PC-3 (cell line): ENCODE measurements around the gene CHID1. TPM values are rescaled to one million over a fixed set of nuclear protein-coding genes. Genes with fewer than 3 reads are reported as not detected.

Experiments
- ATAC-seq: fragments of 200-7000 bp; cut with Tn5 transposase; 2 replicates; pipeline ENCODE4 v1.9.1; 2020; ENCODE audit warnings: mild to moderate bottlenecking, moderate library complexity
- BruUV-seq: library from RNA; stranded (reverse); fragments of 400-500 nt; replicated peaks from 2 replicates; lab custom pipeline; 2021; lab: Mats Ljungman, UMichigan
- CTCF ChIA-PET: fragments of 300-600 bp; sonication (Branson Sonifier 250); formaldehyde crosslinking; loops from one replicate; lab custom pipeline; 2022; ENCODE audit warnings: antibody characterized with exemption; lab: Charles Lee
- POLR2A ChIA-PET: fragments of 300-600 bp; sonication (Branson Sonifier 250); formaldehyde crosslinking; loops from one replicate; lab custom pipeline; 2022; ENCODE audit warnings: antibody characterized with exemption; ENCODE audit not compliant: unreplicated experiment; lab: Charles Lee
- DNase-seq: peaks from one replicate; pipeline ENCODE4 v3.0.0-alpha.2; 2015
- H2AFZ ChIP-seq: fragments of 300-600 bp; sonication (generic); 2 replicates; pipeline ENCODE4 v1.6.0; 2016; ENCODE audit warnings: antibody characterized with exemption, low read length
- H3F3A ChIP-seq: fragments of 300-600 bp; sonication (generic); one replicate; pipeline ENCODE4 v1.6.0; 2017; ENCODE audit warnings: antibody characterized with exemption, low read length, control low read depth, mild to moderate bottlenecking; ENCODE audit not compliant: unreplicated experiment
- H3K27ac ChIP-seq: fragments of 300-600 bp; sonication (generic); 2 replicates; pipeline ENCODE4 v1.5.1; 2016; ENCODE audit warnings: mild to moderate bottlenecking, low read length
- H3K27me3 ChIP-seq: fragments of 300-600 bp; sonication (generic); 2 replicates; pipeline ENCODE4 v1.6.1; 2016; ENCODE audit warnings: low read length, mixed read lengths
- H3K36me3 ChIP-seq: fragments of 300-600 bp; sonication (generic); 2 replicates; pipeline ENCODE4 v1.6.1; 2016; ENCODE audit warnings: low read depth, mixed run types, low read length, mixed read lengths
- H3K4me1 ChIP-seq: fragments of 300-600 bp; sonication (generic); 2 replicates; pipeline ENCODE4 v1.5.1; 2016; ENCODE audit warnings: low read length; ENCODE audit not compliant: insufficient read depth
- H3K4me2 ChIP-seq: fragments of 300-600 bp; sonication (generic); 2 replicates; pipeline ENCODE4 v1.6.0; 2016; ENCODE audit warnings: low read length
- H3K4me3 ChIP-seq: fragments of 300-600 bp; sonication (generic); 2 replicates; pipeline ENCODE4 v1.5.1; 2016; ENCODE audit warnings: mild to moderate bottlenecking, low read length, mixed read lengths
- H3K79me2 ChIP-seq: fragments of 300-600 bp; sonication (generic); 2 replicates; pipeline ENCODE4 v1.6.1; 2017; ENCODE audit warnings: low read length, mixed read lengths
- H3K9ac ChIP-seq: fragments of 300-600 bp; sonication (generic); 2 replicates; pipeline ENCODE4 v1.6.0; 2016; ENCODE audit warnings: mild to moderate bottlenecking, low read length
- H3K9me2 ChIP-seq: fragments of 300-600 bp; sonication (generic); replicated peaks from 2 replicates; pipeline ENCODE4 v1.6.1; 2016; ENCODE audit warnings: mixed run types, low read length, mixed read lengths
- H3K9me3 ChIP-seq: fragments of 300-600 bp; sonication (generic); 2 replicates; pipeline ENCODE4 v1.6.1; 2016; ENCODE audit warnings: low read length, mixed read lengths
- H4K20me1 ChIP-seq: fragments of 300-600 bp; sonication (generic); 2 replicates; pipeline ENCODE4 v1.6.1; 2016; ENCODE audit warnings: low read length, mixed read lengths
- EZH2 ChIP-seq: fragments of 300-600 bp; sonication (generic); IDR thresholded peaks from one replicate; pipeline ENCODE4 v1.6.1; 2017; ENCODE audit warnings: antibody characterized with exemption, mild to moderate bottlenecking, low read length; ENCODE audit not compliant: unreplicated experiment
- EZH2phosphoT487 ChIP-seq: fragments of 300-600 bp; sonication (generic); IDR thresholded peaks from 2 replicates; pipeline ENCODE4 v1.6.1; 2018; ENCODE audit warnings: mild to moderate bottlenecking, antibody characterized with exemption, low read length, borderline replicate concordance
- intact Hi-C: fragments of 100-400 bp; cut with micrococcal nuclease; formaldehyde crosslinking; loops from 2 replicates; pipeline ENCODE4 v1.9.0; 2023
- total RNA-seq: library from RNA; depleted of rRNA; stranded (reverse); fragments of >200 nt; gene quantifications from 2 replicates; pipeline ENCODE4 v1.2.3, GENCODE V29; 2014
- TF ChIP-seq, protein P1 (sequence below): fragments of 300-600 bp; sonication (generic); conservative IDR thresholded peaks from 2 replicates; pipeline ENCODE4 v1.5.1; 2017; ENCODE audit warnings: antibody characterized with exemption, low read depth, mild to moderate bottlenecking, low read length

The CHID1 gene
- total RNA-seq, 1 experiment from 2014 or later = 70.2 TPM

DNA sequence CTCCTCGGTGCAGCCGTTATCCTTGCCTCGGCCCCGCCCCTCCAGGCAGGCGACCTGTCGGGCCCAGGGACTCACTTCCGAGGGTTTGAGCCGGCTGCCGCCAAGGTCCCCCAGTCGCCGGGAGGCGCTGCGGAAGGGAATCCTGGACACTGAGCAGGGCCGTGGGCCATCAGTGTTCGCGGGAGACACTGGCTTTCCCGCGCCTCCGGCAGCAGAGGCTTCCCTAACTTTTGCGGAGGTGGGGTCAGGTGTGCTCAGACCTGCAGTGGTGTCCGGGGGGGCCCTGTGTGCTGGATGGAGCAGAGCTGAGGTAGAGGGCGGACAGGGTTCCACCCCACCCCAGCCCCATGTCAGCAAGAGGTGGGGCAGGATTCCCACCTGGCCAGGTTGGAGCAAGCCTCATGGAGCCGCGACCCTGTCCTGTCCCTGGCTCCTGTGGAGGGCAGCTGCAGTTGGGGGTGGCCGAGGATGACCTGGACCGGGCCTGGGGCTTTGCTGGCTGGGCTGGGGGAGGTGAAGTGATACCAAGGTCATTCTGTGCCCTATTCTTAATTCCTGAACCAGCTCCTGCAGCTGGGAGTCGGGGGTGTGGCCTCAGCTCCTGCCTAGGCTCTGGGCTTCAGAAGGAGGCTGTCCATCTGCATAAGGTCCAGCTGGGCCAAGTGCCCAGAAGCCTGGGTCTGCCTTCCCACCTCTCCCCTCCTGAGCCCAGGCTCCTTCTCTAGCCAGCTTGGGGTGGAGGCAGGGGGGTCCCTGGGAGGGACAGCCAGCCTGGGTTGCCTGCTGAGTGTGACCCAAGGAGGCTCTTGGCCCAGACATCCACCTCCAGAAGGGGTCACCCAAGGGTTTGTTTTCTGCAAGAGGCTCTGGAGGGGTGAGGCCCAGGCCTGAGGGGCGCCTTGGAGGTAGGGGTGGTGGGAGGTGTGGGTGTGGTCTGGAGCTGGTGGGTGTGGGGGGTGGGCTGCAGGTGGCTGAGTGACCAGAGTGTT, 59.5 kb downstream of the CHID1 start:
- no peak overlapping the region for H2AFZ ChIP-seq
- H3K79me2 ChIP-seq = peaks cover 16% of the 10 kb centered on the region
- H3K4me3 ChIP-seq = no peak overlapping the region
- no peak for TF ChIP-seq EZH2phosphoT487
- TF ChIP-seq EZH2 = no peak
- TF ChIP-seq, protein P1, sequence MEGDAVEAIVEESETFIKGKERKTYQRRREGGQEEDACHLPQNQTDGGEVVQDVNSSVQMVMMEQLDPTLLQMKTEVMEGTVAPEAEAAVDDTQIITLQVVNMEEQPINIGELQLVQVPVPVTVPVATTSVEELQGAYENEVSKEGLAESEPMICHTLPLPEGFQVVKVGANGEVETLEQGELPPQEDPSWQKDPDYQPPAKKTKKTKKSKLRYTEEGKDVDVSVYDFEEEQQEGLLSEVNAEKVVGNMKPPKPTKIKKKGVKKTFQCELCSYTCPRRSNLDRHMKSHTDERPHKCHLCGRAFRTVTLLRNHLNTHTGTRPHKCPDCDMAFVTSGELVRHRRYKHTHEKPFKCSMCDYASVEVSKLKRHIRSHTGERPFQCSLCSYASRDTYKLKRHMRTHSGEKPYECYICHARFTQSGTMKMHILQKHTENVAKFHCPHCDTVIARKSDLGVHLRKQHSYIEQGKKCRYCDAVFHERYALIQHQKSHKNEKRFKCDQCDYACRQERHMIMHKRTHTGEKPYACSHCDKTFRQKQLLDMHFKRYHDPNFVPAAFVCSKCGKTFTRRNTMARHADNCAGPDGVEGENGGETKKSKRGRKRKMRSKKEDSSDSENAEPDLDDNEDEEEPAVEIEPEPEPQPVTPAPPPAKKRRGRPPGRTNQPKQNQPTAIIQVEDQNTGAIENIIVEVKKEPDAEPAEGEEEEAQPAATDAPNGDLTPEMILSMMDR = peak; percentile 21; the same call in 1 of the 2 replicates
- no peaks in the 10 kb centered on the region for H3K9me2 ChIP-seq
- H3F3A ChIP-seq = no peaks in the 10 kb centered on the region
- peaks cover 6% of the 10 kb centered on the region; the same call in 1 of the 2 replicates for H3K4me1 ChIP-seq
- H3K36me3 ChIP-seq = no peaks in the 10 kb centered on the region; the same call in 1 of the 2 replicates
- no peak overlapping the region for H3K4me2 ChIP-seq
- CTCF ChIA-PET = no interaction called here
- DNase-seq (no peak), ATAC-seq (no peak)
- H3K27me3 ChIP-seq = no peaks in the 10 kb centered on the region
- POLR2A ChIA-PET = no interaction called here
- intact Hi-C loops = no loop called here
- H3K9ac ChIP-seq = no peak overlapping the region
- BruUV-seq = no TSS peak
- H3K27ac ChIP-seq = no peak overlapping the region
- no peaks in the 10 kb centered on the region for H3K9me3 ChIP-seq
- H4K20me1 ChIP-seq = no peaks in the 10 kb centered on the region; the same call in 1 of the 2 replicates

DNA sequence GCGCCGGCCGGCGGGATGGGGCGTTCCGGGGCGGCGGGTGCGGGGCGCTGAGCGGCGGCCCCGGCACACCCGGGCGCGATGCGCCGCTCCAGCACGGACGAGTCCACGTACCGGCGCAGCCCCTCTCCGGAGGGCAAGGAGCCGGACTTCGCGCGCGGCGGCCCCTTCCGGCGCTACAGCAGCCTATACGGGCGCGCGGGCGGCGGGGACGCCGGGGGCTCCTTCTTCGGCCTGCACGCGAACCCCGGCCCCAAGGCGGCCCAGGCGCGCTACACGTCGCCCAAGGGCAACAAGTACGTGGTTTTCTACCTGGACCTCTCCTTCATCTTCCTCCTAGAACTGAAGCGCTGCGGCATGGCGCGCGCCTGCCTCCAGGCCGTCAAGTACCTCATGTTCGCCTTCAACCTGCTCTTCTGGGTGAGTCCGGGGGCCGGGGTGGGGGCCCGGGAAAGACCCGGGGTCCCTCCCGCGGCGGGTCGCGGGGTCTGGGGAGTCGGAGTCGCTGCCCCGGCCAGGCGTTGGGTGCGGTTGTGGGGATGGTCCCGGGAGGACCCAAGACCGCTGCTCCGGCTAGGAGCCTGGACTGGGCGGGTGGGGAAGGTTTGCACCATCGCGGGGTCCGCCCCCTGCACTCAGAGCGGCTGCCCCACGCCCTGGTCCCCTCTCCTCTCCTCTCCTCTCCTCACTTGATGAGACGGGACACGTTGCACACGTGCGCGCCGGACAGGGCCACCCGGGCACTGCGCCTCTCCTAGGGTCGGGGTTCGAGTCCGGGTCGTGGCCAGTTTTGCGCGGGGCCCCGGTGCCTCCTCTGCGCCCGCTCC, 60.4 kb downstream of the CHID1 start:
- Histone ChIP-seq H3K27ac (no peak overlapping the region), H3K36me3 (no peaks in the 10 kb centered on the region; the same call in 1 of the 2 replicates), H3K9me2 (no peaks in the 10 kb centered on the region), H3K4me3 (no peak overlapping the region), H2AFZ (no peak overlapping the region), H3K9ac (no peak overlapping the region), H3K27me3 (no peaks in the 10 kb centered on the region), H3K9me3 (no peaks in the 10 kb centered on the region), H3F3A (no peaks in the 10 kb centered on the region), H4K20me1 (no peaks in the 10 kb centered on the region; the same call in 1 of the 2 replicates), H3K79me2 (peaks cover 26% of the 10 kb centered on the region), H3K4me2 (no peak overlapping the region), H3K4me1 (peaks cover 15% of the 10 kb centered on the region)
- POLR2A ChIA-PET = no interaction called here
- intact Hi-C loops = no loop called here
- no peak for DNase-seq
- BruUV-seq = no TSS peak
- CTCF ChIA-PET = no interaction called here
- TF ChIP-seq, protein P1 = no peak
- TF ChIP-seq EZH2phosphoT487 (no peak), EZH2 (no peak)
- no peak for ATAC-seq
